Measurements from ENCODE around the gene KCNIP1.

Gene KCNIP1

DNA sequence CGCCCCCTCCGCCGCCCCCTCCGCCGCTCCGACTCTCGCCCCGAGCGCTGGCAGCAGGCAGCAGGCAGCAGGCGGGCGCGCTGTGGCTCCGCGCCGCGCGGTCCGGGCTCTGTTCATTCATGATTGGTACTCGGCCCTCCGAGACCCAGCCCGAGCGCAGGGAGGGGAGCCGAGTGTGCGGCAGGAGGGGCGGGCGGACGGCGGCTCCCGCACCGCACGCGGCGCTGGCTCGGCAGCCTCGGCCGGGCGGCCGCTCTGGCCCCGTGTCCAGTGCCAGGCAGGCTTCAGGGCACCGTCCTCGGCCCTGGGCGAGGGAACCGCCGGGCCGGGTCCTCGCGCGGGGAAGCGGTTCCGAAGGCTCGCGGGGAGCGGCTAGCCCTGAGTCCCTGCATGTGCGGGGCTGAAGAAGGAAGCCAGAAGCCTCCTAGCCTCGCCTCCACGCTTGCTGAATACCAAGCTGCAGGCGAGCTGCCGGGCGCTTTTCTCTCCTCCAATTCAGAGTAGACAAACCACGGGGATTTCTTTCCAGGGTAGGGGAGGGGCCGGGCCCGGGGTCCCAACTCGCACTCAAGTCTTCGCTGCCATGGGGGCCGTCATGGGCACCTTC, at the start of gene KCNIP1:
Gene KCNIP1, plus strand, starts transcription at position 31 of the 607 bp plus-strand sequence.
- no peak for TF ChIP-seq CTCF (IDR thresholded peaks at IDR 0.05; ENCODE audit: low read depth, low read length)
- no peak within 1 kb of the TSS for H3K4me3 ChIP-seq (replicated peaks in 1 of 2; ENCODE audit: low read depth in 2 of 2, low read length in 2 of 2)

DNA sequence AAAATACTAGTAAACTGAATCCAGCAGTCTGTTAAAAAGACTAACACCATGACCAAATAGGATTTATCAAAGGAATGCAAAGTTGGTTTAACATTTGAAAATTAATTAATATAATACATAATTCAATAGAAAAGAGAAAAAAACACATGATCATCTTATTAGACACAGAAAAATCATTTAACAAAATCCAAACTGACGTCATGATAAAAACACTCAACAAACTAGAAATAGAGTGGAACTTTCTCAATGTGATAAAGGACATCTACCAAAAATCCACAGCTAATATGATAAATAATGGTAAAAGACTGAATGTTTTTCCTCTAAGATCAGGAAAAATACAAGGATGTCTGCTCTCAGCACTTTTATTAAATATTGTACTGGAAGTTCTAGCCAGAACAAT, 40.4 kb upstream of the KCNIP1 start:
- H3K4me3 ChIP-seq (replicated peaks in 1 of 2; ENCODE audit: low read depth in 2 of 2, low read length in 2 of 2) = no peak overlapping the region
- DNase-seq (ENCODE audit: low read depth in 2 of 2) = no peak
- TF ChIP-seq CTCF (IDR thresholded peaks at IDR 0.05; ENCODE audit: low read depth, low read length) = no peak

More for the DNA sequence above, at the start of gene KCNIP1:
- DNase-seq (ENCODE audit: low read depth in 2 of 2) = no peak

DNA sequence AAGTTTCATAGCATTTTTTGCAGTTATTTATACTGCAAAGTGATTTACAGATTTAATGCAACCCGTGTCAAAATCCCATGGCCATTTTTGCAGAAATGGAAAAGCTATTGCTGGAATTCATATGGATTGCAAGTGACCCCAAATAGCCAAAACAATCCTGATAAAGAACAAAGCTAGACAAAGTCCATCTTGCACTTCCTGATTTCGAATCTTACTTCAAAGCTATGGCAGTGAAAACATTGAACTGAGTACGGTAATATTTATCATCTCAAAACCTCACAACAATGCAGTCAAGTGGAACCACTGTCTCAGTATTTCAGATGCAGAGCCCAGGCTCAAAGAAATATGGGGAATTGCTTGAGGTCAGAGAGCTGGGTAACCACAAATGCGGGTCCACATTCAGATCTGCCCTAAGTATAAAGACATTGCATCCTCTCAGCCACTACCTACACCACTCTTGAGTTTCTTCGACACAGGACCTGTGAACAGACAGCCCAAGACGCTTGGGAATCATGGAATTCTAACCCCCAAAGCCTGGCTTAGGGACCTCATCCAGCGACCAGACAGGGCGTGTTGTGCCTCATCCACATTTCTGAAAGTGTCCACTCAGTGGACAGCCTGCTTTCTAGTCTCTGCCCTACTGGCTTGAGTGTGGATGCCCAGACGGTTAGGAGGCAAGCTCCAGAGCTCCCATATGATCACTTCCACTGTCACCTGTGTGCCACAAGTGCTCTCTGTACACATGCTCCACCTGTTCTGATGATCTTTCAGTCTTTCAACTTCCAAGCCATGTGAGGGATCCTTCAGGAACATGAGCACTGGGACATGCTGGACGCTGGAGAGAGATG, 39.3 kb upstream of the KCNIP1 start:
- no peak for DNase-seq (ENCODE audit: low read depth in 2 of 2)
- no peak for TF ChIP-seq CTCF (IDR thresholded peaks at IDR 0.05; ENCODE audit: low read depth, low read length)
- no peak overlapping the region for H3K4me3 ChIP-seq (replicated peaks in 1 of 2; ENCODE audit: low read depth in 2 of 2, low read length in 2 of 2)

- H3K4me3 ChIP-seq (replicated peaks in 1 of 2; ENCODE audit: low read depth in 2 of 2, low read length in 2 of 2) = no peak overlapping the region
- no peak for DNase-seq (ENCODE audit: low read depth in 2 of 2)
- TF ChIP-seq CTCF (IDR thresholded peaks at IDR 0.05; ENCODE audit: low read depth, low read length) = no peak
Measured at GRCh38 chr5:170466553-170466952, 37.3 kb upstream of the KCNIP1 start.

DNA sequence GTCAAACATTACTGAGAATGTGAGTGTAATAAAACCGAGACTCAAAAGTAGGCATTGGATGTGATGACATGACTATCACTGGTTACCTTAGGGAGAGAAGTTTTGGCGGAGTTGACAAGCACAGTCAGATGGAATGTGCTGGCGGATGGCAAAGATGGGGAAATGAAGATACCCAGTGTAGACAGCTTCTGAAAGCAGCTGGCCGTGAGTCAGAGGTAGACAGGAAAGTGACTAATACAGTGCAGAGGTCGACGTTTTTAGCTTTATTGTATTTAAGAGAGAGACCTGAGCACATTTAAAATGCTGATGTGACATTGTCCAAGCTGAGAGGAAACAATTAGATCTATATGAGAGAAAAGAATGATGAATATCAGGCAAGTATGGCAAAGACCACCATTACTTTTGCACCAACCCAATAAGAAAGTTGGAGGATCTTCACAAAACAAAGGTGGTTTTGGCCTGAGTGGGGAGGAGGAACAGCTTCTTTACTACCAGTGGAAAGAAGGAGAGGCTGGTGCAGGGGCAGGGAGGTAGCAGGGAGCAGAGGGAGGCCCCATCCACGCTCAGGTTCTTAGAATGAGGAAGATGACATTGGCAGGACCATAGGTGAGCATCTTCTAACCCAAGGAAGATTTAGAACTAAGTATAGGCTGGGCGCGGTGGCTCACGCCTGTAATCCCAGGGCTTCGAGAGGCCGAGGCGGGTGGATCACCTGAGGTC, 36.7 kb upstream of the KCNIP1 start:
- no peak for TF ChIP-seq CTCF (IDR thresholded peaks at IDR 0.05; ENCODE audit: low read depth, low read length)
- no peak overlapping the region for H3K4me3 ChIP-seq (replicated peaks in 1 of 2; ENCODE audit: low read depth in 2 of 2, low read length in 2 of 2)
- DNase-seq (ENCODE audit: low read depth in 2 of 2) = peak; percentile 85 to 97

- no peak overlapping the region for H3K4me3 ChIP-seq (replicated peaks in 1 of 2; ENCODE audit: low read depth in 2 of 2, low read length in 2 of 2)
- DNase-seq (ENCODE audit: low read depth in 2 of 2) = no peak
- TF ChIP-seq CTCF (IDR thresholded peaks at IDR 0.05; ENCODE audit: low read depth, low read length) = no peak
Measured at GRCh38 chr5:170468633-170469285, 35.1 kb upstream of the KCNIP1 start.
